Choroid plexus epithelial cell (primary cell): ENCODE results near the gene DDOST.

Experiments used
- DNase-seq: peaks from one replicate; pipeline ENCODE4 v3.0.0-alpha.2; 2010; ENCODE audit warnings: low read depth
- H3K4me3 ChIP-seq: 2 replicates; pipeline ENCODE4 v1.5.1; 2011; ENCODE audit warnings: low read depth, mild to moderate bottlenecking, control low read depth, low read length, moderate library complexity
- CTCF ChIP-seq: conservative IDR thresholded peaks from 2 replicates; pipeline ENCODE4 v1.5.1; 2011; ENCODE audit warnings: low read depth, mild to moderate bottlenecking, control low read depth, inconsistent platforms, low read length, moderate library complexity

DDOST gene

GRCh38 chr1:20661207-20662109 is at the start of gene DDOST:
DDOST (minus strand) TSS chr1:20661369; CDS start chr1:20661350, 19 bp downstream.
- peak; percentile 60 for TF ChIP-seq CTCF
- H3K4me3 ChIP-seq: peak within 1 kb of the TSS; percentile 96
- DNase-seq: peak; percentile 98

DNA sequence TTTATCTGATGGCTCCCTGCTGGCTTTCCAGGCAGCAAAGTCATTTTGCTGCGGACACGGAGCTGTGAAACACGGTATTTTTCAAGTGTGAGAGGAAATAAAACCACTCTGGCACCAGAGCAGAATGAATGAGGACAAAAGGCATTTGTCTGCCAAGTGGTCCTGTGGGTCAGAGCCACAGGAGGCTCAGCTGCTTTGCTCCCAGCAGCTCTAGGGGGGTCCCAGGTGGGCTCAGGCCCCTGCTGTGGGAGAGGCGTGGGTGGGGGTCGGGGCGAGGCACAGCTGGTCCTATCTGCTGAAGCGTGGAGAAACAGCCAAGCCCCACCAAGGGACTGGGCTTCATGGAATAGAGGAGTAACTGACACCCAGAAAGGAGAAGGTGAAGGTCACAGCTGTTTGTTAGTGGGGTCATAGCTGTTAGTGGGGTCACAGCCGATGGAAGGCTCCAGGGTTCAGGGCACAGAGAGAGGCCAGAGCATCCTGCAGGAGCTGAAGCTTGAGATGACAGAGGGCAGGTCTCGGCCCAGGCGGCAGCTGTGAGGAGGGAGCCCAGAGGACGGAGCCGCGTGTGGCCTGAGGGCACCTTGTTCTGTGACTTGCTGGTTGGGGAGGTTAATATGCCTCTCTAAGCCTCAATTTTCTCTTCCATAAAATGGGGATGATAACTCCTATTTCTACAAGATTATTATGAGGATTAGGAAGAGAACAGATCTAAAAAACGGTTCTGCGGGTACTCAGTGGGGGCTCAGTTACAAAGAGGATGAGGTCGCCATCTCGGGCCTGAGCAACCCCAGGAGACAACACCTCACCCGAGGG is 49.5 kb upstream of the DDOST start:
- TF ChIP-seq CTCF: no peak
- DNase-seq: no peak
- no peak overlapping the region for H3K4me3 ChIP-seq

DNA sequence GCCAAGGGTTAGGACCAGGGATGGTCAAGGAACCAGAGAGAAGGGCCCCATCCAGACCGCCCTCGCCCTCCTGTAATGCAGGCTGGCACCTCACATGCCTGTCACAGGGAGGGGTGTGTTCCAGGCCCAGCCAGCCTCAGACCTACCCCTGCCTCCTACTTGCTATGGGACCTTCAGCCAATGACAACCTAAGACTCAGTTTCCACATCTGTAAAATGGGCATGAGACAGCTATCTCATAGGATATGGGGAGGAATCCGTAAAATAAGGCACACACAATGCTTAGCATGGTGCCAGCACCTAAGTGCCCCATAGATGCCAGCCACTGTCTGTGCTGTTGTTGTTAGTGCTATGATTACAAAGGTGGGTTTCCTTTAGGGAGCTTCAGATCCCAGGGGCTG is 48.7 kb upstream of the DDOST start:
- no peak overlapping the region for H3K4me3 ChIP-seq
- DNase-seq: no peak
- no peak for TF ChIP-seq CTCF

- no peak for DNase-seq
- no peak for TF ChIP-seq CTCF
- no peak overlapping the region for H3K4me3 ChIP-seq
These were observed 47.7 kb upstream of the DDOST start for GRCh38 chr1:20708891-20709290.

DNA sequence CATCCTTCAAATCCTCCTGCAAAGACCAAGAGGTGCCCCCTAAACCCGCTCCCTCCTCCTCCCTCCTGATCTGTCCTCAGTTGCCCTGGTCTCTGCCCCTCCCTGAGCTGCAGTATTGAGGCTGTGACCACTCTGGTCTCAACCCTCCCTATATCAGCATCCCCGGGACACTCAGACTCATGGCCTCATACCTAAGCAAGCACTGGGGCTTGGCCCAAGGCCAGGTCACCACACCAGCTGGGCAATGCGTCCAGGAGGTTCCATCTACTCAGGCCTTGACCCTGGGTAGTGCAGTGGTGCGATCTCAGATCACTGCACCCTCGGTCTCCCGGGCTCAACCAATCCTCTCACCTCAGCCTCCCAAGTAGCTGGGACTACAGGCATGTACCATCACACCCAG is 46.9 kb upstream of the DDOST start:
- DNase-seq: no peak
- TF ChIP-seq CTCF: no peak
- H3K4me3 ChIP-seq: no peak overlapping the region

DNA sequence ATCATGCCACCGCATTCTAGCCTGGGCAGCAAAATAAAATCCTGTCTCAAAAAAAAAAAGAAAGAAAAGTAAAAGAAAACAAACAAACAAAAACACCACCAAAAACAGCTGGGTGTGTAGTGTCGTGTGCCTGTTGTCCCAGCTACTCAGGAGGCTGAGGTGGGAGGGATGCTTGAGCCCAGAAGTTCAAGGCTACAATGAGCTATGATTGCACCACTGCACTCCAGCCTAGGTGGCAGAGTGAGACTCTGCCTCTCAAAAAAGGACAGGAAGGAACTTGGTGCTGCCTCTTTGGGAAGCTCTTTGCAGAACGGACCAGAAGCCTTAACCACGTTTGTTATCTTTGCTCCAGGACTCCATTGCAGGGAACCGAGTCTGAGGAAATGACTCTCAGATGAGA is 45.7 kb upstream of the DDOST start:
- TF ChIP-seq CTCF: no peak
- DNase-seq: no peak

More for the DNA sequence above, 45.7 kb upstream of the DDOST start:
- no peak overlapping the region for H3K4me3 ChIP-seq
